Measurements from ENCODE around the gene AP1S1. TPM values are rescaled to one million over a fixed set of nuclear protein-coding genes. Genes with fewer than 3 reads are reported as not detected.

The AP1S1 gene
- total RNA-seq, 1 experiment from 2014 or later, result 79.0 TPM

DNA sequence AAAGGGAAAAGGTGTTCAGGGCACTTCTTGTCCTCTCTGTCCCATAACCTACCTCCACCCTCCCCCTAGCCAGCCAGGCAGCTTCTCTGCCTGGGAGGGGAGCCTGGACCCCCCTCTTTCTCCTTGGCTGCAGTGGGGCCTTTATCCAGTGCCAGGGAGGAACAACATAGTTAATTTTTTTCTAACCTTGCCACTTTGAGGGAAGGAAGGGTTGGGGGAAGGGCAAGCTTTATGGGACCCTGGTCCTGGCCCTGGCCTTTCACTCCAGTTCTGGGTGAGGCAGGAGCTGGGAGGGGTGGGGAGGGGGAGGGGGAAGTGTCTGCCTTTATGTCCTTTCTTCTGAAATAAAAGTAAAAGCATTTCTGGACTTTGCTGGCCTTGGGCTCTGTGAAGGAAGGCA, 6.6 kb downstream of the AP1S1 start:
- no TSS peak for BruUV-seq (replicated peaks)
- POLR2A ChIA-PET (ENCODE audit: low non-redundant PET), result no interaction called here
- peaks cover 4% of the 10 kb centered on the region for H3K36me3 ChIP-seq (ENCODE audit: insufficient read depth, low read length, poor library complexity, severe bottlenecking)
- no peaks in the 10 kb centered on the region for H3K9me3 ChIP-seq (ENCODE audit: low read depth, low read length, poor library complexity, severe bottlenecking)
- CTCF ChIA-PET, result interaction anchor here (0.5 kb wide), 1 partner anchor 24 kb away, joined by 3 read pairs; no protein-coding TSS in a partner anchor
- no peak overlapping the region for H3K27ac ChIP-seq (ENCODE audit: low read depth, low read length, poor library complexity, severe bottlenecking)
- intact Hi-C loops (cut with micrococcal nuclease; ENCODE audit: unreplicated experiment), result no loop called here
- DNase-seq (ENCODE audit: low spot score), result no peak
- H3K27me3 ChIP-seq (replicated peaks; ENCODE audit: insufficient read depth, low read depth, low read length, poor library complexity), result peaks cover 8% of the 10 kb centered on the region
- TF ChIP-seq CTCF (conservative IDR thresholded peaks at IDR 0.05; ENCODE audit: low read depth, low read length) (no peak), EZH2 (IDR thresholded peaks at IDR 0.05; ENCODE audit: borderline replicate concordance, low read depth, low read length, poor library complexity, severe bottlenecking) (no peak)
- no peak overlapping the region for H3K4me3 ChIP-seq (ENCODE audit: low read depth, low read length, poor library complexity, severe bottlenecking)
- peaks cover 38% of the 10 kb centered on the region for H3K4me1 ChIP-seq (ENCODE audit: insufficient read depth, low read length, poor library complexity, severe bottlenecking)

GRCh38 chr7:101161692-101162471, 7.6 kb downstream of the AP1S1 start:
- peak overlapping the region; percentile 43 for H3K4me3 ChIP-seq (ENCODE audit: low read depth, low read length, poor library complexity, severe bottlenecking)
- H3K27me3 ChIP-seq (replicated peaks; ENCODE audit: insufficient read depth, low read depth, low read length, poor library complexity), result peaks cover 9% of the 10 kb centered on the region
- no peak for TF ChIP-seq CTCF (conservative IDR thresholded peaks at IDR 0.05; ENCODE audit: low read depth, low read length)
- no peak for TF ChIP-seq EZH2 (IDR thresholded peaks at IDR 0.05; ENCODE audit: borderline replicate concordance, low read depth, low read length, poor library complexity, severe bottlenecking)
- no peaks in the 10 kb centered on the region for H3K9me3 ChIP-seq (ENCODE audit: low read depth, low read length, poor library complexity, severe bottlenecking)
- no TSS peak for BruUV-seq (replicated peaks)
- ChIA-PET CTCF (interaction anchor here (0.7 kb wide), 1 partner anchor 220 kb away, joined by 3 read pairs; no protein-coding TSS in a partner anchor), POLR2A (ENCODE audit: low non-redundant PET) (no interaction called here)
- peak overlapping the region; percentile 47 for H3K27ac ChIP-seq (ENCODE audit: low read depth, low read length, poor library complexity, severe bottlenecking)
- no peak for DNase-seq (ENCODE audit: low spot score)
- H3K4me1 ChIP-seq (ENCODE audit: insufficient read depth, low read length, poor library complexity, severe bottlenecking), result peaks cover 47% of the 10 kb centered on the region
- peaks cover 4% of the 10 kb centered on the region for H3K36me3 ChIP-seq (ENCODE audit: insufficient read depth, low read length, poor library complexity, severe bottlenecking)
- intact Hi-C loops (cut with micrococcal nuclease; ENCODE audit: unreplicated experiment), result no loop called here

GRCh38 chr7:101162551-101163278, 8.4 kb downstream of the AP1S1 start:
- no TSS peak for BruUV-seq (replicated peaks)
- POLR2A ChIA-PET (ENCODE audit: low non-redundant PET), result interaction anchor here (0.8 kb wide), 1 partner anchor 78 kb away, joined by 4 read pairs; no protein-coding TSS in a partner anchor

More at GRCh38 chr7:101162551-101163278, 8.4 kb downstream of the AP1S1 start:
- H3K27me3 ChIP-seq (replicated peaks; ENCODE audit: insufficient read depth, low read depth, low read length, poor library complexity), result peaks cover 18% of the 10 kb centered on the region
- no peaks in the 10 kb centered on the region for H3K9me3 ChIP-seq (ENCODE audit: low read depth, low read length, poor library complexity, severe bottlenecking)
- H3K4me1 ChIP-seq (ENCODE audit: insufficient read depth, low read length, poor library complexity, severe bottlenecking), result peaks cover 54% of the 10 kb centered on the region
- H3K27ac ChIP-seq (ENCODE audit: low read depth, low read length, poor library complexity, severe bottlenecking), result peak overlapping the region; percentile 47
- H3K4me3 ChIP-seq (ENCODE audit: low read depth, low read length, poor library complexity, severe bottlenecking), result peak overlapping the region; percentile 43
- CTCF ChIA-PET, result interaction anchor here (0.5 to 1.0 kb wide), 2 partner anchors 19 to 104 kb away, joined by 3 to 4 read pairs; no protein-coding TSS in a partner anchor
- peaks cover 4% of the 10 kb centered on the region for H3K36me3 ChIP-seq (ENCODE audit: insufficient read depth, low read length, poor library complexity, severe bottlenecking)
- intact Hi-C loops (cut with micrococcal nuclease; ENCODE audit: unreplicated experiment), result no loop called here
- TF ChIP-seq EZH2 (IDR thresholded peaks at IDR 0.05; ENCODE audit: borderline replicate concordance, low read depth, low read length, poor library complexity, severe bottlenecking) (no peak), CTCF (conservative IDR thresholded peaks at IDR 0.05; ENCODE audit: low read depth, low read length) (no peak)
- peak; percentile 90 for DNase-seq (ENCODE audit: low spot score)
